Measurements from ENCODE around the gene SFTPB. TPM values are rescaled to one million over a fixed set of nuclear protein-coding genes. Genes with fewer than 3 reads are reported as not detected.
"Not testable (repeated sequence)": the region's sequence is repeated elsewhere in the genome, so short reads cannot be mapped to it uniquely, and the experiment has no call there.

Gene SFTPB
- total RNA-seq = 0.50 TPM
- long read RNA-seq = 0 reads

DNA sequence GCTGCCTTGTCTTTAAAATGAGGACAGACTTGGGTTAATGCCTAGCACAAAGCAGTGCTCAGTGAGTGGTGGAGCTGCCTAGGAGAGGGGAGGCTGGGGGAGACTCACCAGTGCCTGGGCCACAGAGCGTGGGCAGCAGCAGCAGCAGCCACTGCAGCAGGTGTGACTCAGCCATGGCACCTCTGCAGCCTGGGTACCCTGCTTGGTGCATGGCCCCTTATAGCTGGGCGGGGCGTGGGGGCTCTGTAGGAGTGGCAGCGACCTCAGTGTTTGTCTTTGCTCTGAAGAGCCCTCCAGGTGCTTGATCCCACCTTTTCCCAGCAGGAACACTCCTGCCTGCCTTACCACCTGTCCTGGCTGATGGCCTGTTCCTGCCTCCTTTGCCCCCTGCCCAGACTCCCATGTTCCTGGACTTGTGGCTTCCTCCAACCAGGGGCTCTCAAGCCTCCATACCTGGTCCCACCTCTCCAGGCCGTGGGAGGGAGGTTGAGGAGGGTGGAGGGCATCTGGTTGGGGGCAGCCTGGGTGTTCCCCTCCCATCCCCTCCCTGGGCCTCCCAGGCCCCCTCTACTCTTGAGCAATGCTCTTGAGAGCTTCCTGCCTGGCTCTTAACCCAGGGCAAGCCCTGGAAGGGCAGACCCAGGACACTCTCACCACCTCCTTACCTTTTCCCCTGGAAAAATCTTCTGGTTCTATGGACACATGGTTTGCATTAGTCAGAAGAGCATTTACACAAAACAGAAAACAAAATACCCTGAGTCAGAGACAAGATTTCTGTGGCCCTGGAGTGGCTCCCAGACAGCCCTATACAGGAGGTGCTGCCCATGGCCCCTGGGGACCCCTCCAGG, at the start of gene SFTPB:
Gene SFTPB, minus strand, starts transcription at position 191 of the 848 bp plus-strand sequence. Its CDS starts 16 bp downstream, at position 175.
- intact Hi-C loops (cut with micrococcal nuclease) = no loop called here
- ATAC-seq = no peak
- no peak for DNase-seq

DNA sequence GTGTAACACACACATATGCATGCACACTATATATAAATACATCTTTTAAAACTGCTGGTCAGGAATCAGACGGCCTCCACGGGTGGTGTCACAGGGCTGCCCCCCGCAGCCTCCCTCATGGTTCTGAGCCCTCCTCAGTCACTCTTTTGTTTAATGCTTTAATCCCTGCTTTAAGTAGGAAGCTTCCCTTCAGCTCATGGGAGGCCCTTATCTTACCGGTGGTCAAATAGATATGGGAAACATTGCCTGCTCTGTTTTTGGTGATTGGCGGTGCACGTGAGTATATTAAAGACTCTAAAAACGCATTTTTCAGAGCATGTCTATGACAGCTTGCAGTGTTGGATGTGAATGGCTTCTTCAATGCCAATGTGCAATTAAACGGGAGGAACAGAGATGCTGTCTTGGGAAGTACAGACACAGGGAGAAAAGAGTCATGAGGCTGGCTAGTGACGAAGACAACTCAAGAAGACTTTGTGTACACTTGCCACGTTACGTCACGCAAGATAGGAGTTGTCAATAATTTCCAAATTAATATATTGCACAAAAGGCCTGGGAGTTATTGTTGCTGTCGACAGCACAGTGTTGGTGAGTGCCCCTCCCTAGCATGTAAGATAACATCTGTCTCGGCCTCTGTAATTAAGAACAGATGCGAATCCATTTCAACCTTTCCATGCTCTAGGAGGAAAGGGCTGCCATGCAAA, 49.5 kb upstream of the SFTPB start:
- no peak for DNase-seq
- intact Hi-C loops (cut with micrococcal nuclease) = no loop called here
- ATAC-seq = no peak

DNA sequence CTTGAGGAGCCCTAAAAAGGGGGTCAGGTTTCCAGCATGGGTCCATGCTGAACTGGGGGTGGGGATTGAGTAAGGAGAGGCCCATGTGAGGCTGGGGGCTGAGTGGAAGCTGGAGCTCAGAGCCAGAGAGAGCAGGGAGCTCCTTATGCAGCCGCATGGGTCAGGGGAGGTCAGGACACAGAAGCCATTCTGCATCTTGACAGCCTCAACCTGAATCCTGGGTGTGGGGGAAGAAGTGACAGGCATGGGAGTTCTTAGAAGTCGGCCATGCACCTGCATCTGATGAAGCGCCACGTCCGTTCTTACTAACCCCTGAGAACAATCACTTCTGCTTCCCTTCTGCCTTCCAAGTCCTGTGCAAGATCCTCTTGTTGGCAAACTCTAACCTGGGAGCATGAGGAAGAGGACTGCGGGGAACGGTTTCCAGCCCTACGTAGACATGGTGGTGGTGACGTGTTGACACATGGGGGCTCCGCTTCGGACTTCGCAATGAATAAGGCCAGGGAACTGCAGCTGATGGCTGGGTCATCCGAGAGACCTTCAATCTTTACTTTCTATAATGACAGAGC, 48.4 kb upstream of the SFTPB start:
- no peak for DNase-seq
- intact Hi-C loops (cut with micrococcal nuclease) = no loop called here

DNA sequence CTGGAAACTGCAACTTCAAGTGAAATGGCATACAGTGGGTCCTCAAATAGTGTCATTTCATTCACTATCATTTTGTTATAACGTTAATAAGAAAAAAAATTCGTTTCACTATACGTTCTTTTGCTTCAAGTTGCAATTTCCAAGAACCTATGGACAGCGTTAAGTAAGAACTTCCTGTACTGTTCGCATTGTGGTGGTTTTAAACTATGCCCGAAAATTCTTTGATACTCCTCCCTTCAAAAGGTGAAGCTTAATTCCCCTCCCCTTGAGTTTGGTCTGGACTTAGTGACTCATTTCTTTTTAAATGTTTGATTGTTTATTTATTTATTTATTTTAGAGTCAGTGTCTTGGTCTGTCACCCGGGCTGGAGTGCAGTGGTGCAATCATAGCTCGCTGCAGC, 46.8 kb upstream of the SFTPB start:
- no peak for ATAC-seq
- DNase-seq = no peak
- intact Hi-C loops (cut with micrococcal nuclease) = no loop called here

More for the DNA sequence above, 48.4 kb upstream of the SFTPB start:
- no peak for ATAC-seq

DNA sequence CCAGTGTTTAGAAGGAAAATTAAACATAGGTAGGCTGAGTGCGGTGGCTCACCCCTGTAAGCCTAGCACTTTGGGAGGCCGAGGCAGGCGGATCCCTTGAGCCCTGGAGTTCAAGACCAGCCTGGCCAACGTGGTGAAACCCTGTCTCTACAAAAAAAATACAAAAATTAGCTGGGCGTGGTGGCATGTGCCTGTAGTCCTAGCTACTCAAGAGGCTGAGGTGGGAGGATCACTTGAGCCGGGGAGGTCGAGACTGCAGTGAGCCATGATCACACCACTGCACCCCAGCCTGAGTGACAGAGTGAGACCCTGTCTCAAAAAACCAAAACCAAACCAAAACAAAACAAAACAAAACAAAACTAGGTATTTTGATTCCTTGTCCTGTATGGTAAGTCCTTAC, 46.4 kb upstream of the SFTPB start:
- ATAC-seq; DNase-seq; intact Hi-C loops (cut with micrococcal nuclease): not testable (repeated sequence)

DNA sequence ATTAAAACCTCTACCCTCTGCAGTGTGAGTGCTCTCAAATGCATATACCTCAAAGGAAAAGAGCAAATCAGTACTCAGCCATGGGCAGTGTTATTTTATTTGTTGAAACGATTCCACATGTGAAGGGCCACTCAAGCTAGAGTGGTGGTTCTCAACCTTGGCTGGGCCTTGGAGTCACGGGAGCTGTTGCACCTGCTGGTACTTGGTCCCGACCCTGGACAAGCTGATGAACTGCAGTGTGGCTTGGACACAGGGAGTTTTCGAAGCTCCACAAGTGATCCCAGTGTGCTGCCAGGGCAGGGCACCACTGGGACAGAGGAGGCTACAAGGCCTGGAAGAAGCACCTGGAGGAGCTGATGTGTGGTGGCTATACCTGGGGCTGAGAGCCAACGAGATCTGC, 45.8 kb upstream of the SFTPB start:
- intact Hi-C loops (cut with micrococcal nuclease) = no loop called here
- DNase-seq (peak; percentile 46), ATAC-seq (peak; percentile 42)

DNA sequence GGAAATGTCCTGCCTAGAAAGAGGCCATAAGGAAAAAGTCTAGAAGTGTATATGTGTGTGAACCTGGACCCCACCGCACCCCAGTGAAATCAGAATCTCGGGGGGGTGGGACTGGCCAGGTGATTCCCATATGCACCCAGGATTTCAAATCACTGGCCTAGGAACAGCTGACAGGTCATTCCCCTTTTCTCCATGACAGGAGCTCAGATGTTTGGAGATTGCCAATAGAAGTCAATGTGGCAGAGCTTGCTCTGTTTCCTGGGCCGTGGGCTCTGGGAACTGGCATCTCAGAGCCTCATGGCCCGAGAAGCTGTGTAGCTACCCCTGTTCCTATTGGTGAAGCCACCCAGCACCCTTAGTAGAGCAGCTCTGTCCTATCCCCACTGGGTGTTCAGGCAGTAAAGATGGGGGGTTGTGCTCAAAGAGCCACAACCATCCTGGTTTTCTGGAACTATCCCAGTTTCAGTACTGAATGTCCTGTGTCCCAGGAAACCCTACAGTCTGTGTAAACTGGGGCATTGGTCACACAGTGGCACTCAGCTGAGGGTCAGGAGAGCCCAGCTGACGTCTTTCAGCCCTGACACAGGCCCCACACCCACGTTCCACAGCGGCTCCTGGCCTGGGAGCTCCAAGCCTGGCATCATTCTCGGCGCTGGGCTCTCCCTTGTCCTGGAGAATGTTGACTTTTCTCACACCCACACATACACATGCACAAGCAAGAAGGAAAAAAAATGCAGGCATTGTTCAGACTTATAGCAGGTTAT, 45.0 kb upstream of the SFTPB start:
- ATAC-seq (peak; percentile 70), DNase-seq (peak; percentile 74)
- intact Hi-C loops (cut with micrococcal nuclease) = no loop called here

DNA sequence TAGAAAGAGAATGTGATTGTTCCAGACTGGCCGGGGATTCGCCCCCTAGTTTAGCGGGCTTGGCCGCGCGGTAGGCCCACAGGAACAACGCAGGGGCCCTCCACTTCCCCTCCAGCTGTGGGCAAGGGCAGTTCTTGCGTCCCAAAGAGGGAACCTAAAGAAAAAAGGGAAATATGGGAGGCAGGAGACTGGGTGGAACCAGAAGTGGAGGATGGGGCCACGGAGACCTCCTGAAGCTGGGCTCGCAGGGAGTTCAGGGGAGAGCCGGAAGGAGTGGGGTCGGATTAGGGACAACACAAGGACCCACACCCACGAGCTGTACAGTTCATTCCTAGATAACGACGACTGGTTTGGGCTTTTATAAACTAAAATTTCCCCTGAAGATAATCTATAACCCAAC, 44.3 kb upstream of the SFTPB start:
- intact Hi-C loops (cut with micrococcal nuclease) = no loop called here
- peak; percentile 7 for ATAC-seq
- peak; percentile 59 for DNase-seq

DNA sequence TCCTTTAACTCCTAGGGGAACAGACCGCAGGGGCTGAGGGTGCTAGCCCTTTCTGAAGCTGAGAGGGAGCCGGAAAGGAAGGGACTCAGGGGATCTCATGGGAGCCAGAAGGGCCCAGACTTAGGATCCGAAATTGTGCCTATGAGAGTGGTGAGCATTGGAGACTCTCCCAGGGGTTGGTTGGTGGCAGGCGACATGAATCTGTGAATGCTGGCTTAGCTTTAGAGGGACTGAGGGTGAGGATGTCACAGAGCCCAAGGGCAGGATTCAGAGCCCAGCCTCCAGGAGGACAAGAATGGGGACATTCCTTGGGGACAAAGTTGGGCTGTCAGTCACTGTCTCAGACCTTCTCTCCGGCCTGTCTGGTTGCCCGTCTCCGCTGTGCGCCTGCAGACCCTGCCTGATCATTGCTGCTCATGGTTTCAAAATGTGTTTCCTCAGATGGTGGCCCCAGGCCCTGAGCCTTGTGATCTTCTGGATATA, 43.6 kb upstream of the SFTPB start:
- DNase-seq (no peak), ATAC-seq (no peak)
- intact Hi-C loops (cut with micrococcal nuclease) = no loop called here

DNA sequence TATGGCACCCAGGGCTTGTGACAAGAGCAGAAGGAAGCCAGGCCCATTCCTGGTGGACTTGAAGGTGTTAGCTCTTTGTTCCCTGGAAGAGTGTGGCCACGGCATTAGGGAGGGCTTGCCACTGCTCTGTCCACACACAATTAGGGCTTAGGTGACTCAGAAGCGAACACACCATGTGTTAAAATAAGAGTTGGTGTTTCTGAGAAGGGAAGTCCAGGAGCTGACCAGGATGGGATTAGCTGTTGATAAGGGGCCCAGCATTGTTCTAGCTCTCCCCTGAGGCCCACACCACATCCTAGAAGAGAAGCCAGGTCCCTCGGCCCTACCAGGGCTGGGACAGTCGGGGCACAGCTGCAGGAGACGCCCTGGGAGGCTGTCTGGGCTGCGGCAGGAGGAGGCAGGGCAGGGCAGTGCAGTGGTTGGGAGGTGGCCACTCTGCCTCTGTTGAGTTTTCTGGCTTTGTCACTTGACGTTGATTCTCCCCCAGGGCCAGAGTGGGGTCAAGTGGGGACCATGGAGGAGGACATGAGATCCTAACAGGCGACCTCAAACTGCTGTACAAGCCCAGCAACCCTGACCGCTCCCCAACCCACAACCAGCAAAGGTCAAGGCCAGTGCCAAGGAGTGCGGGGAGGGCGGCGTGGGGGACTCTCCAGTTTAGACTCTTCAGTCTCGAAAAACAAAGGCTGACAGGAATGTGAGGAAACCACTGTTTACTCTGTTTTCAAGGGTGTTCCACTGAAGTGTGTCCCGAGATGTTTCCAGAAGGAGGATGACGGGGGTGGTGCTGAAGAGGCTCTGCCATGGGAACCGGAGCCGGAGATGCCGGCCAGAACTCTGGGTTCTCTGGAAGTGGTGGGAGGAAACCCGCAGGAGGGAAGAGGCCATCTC, 42.9 kb upstream of the SFTPB start:
- peak; percentile 56 for DNase-seq
- intact Hi-C loops (cut with micrococcal nuclease) = no loop called here
- peak; percentile 59 for ATAC-seq

DNA sequence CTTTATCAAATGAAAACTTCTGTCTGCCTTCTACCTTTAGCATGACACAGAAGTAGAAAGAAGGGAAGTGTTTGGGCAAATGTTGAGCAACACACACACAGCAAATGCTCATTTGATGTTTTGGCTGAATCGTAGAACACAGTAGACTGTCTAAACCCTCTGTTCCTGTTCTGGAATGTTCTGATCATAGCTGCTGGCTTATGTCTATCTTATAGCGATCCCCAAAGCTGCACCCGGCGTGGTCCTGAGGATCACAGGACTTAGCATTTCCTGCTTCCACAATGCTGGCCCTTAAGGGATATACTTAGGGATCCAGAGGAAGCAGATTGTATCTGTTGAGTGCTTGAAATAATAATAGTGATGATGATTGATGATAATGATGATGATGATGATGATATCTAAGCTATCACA, 41.4 kb upstream of the SFTPB start:
- no peak for ATAC-seq
- intact Hi-C loops (cut with micrococcal nuclease) = no loop called here
- no peak for DNase-seq

DNA sequence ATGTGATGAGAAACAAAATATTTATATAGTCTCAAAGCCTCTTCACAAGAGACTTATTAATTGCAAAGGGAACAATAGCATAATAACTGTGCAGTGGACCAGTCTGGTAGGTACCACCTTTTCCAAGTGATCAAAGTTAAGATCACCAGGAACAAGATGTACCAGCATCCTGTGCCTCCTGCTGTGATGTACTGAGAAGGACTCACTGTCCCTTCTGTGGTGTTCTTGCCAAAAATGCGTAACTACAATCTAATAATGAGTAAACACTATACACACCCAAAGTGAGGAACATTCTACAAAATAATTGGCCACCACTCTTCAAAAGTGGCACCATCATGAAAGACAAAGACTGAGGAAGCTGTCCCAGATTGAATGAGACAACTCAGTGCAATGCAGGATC, 40.6 kb upstream of the SFTPB start:
- intact Hi-C loops (cut with micrococcal nuclease) = no loop called here
- DNase-seq (no peak), ATAC-seq (no peak)

DNA sequence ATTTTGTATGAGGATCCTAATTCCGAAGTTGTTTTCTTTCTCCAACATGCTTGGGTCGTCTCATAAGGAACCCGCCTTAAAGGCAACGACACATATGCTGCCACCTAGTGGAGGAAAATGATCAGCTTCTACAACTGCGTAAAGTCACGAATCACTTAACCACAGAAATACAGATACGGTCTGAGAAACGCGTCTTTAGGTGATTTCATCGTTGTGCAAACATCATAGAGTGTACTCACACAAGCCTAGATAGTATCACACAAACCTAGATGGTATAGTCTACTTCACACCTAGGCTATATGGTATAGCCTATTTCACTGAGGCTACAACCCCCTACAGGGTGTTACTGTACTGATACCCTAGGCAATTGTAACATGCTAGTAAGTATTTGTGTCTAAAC, 39.3 kb upstream of the SFTPB start:
- DNase-seq (no peak), ATAC-seq (peak; percentile 31)
- intact Hi-C loops (cut with micrococcal nuclease) = no loop called here

DNA sequence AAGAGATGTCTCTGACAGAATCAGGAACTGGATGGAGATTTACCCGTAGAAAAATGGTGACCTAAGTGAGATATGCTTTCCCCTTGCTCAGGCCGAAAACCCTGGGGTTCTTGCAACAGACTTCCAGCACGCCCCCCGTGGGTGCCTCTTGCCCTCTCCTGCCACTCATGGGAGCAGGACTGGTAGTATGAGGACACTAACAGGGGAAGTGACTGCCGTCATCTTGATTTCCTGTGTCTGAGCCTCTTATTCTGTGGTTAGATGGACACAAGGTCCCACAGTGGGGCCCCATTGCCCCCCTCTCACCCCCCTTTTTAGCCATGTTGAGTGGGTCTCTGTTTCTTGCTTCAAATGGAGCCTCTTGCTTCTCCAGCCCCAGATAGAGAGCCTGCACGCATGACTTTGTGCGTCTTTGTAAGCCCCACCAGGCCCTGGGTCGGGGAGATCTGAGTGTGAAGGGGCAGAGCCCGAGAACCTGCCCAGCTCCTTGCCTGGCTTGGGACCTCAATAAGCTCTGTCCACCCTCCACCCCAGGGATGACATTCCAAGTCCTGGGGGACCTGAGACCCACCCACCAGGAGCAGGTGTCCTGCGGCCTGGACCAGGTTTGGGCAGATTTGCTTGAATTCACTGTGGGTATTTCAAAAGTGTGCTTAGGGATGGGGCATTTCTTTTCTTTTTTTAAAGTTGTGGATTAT, 38.7 kb upstream of the SFTPB start:
- ATAC-seq (peak; percentile 5), DNase-seq (peak; percentile 47)
- intact Hi-C loops (cut with micrococcal nuclease) = no loop called here

DNA sequence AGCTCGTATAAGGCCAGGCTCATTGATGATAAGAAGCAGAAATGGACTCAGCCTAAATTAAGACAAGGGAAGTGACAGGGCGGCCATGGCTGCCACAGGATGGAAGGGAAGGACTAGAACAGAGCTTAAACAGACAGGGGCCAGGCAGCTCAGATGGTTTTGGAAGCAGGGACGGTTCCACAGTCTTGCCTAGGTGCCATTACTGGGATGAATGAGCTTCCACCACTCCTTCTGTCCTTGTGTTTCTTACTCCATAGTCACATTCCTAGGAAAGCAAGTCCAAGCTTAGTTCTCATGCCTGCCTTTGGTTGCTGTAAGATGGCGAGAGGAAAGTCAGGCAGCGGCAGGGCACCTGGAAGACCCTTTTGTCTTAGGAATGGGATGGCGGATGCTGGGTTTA, 38.1 kb upstream of the SFTPB start:
- DNase-seq = no peak
- no peak for ATAC-seq
- intact Hi-C loops (cut with micrococcal nuclease) = no loop called here

DNA sequence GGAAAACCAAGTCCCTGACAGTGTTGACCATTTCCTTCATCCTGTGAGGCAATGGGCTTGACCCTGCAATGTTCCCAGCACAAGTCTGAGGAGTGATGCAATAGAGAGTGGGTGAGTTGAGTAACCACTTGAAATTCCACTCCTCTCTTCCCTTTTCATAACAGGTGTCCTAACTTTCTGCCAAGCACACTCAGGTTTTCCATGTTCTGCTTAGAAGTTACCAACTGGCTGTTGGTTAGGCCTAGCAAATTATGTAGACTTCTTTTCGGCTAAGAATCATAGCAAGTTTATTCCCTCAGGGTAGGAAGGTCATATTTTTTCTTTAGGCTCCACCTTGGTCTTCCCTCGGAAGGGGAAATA, 37.7 kb upstream of the SFTPB start:
- peak; percentile 72 for ATAC-seq
- intact Hi-C loops (cut with micrococcal nuclease) = no loop called here
- no peak for DNase-seq

DNA sequence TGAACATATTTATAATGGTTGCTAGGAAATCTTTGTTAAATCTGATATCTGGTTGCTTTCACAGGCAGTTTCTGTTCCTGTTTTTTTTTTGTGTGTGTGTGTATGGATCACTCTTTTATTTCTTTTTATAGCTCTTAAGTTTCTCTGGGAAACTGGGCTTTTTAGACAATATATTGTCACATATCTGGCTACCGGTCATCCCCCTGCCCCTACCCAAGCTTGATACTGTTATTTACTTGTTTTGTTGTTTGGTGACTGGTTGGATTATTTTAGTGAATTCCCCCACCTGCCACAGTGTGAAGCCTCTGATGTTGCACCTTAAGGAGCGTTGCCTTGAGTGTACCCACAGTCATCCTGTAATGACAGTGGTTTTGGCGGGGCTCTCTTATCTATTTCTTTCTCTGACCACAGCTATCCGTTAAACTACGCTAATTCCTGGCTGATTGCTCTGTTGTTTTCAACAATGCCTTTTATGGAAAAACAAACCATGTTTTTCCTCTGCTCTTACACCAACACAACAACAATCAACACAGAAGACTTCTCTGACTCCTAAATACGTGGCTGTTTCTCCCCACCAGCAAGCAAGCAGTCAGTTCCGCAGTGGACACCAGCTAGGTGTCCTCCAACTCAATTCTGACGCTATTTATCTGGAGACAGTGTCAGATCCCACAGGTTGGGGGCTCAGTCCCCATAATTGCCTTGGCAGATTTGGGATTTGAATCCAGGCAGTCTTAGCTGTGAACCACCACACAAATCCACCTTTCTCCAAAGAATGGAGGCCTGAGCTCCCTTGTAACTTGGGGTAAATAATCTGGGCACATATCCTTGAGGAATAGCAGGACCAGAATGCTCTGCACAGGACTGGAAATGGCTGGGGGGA, 37.0 kb upstream of the SFTPB start:
- intact Hi-C loops (cut with micrococcal nuclease) = no loop called here
- no peak for ATAC-seq
- DNase-seq = no peak

All from left ventricle myocardium superior (tissue), 1 donor.